GM10248 (cell line): ENCODE measurements around the gene THBS1.
A peak's percentile ranks its signal among the peaks of the same experiment; 100 is the strongest.

Experiments
- CTCF ChIA-PET: fragments of 300-600 bp; sonication (Branson Sonifier 250); formaldehyde crosslinking; extraction: SDS; loops from one replicate; lab custom pipeline; 2021; ENCODE audit warnings: antibody characterized with exemption; lab: Yijun Ruan, JAX
- POLR2A ChIA-PET: fragments of 350-650 bp; sonication (Branson Sonifier 250); formaldehyde crosslinking; extraction: SDS; loops from one replicate; lab custom pipeline; 2020; ENCODE audit warnings: antibody characterized with exemption; lab: Yijun Ruan, JAX
- DNase-seq: peaks from one replicate; pipeline ENCODE4 v3.0.0; 2012; ENCODE audit errors: extremely low spot score
- TF ChIP-seq, protein P1 (sequence below): IDR thresholded peaks from 2 replicates; pipeline ENCODE4 v1.5.1; 2012; ENCODE audit warnings: mild to moderate bottlenecking, low read depth; ENCODE audit errors: extremely low read depth, missing control alignments, control extremely low read depth

Gene THBS1

DNA sequence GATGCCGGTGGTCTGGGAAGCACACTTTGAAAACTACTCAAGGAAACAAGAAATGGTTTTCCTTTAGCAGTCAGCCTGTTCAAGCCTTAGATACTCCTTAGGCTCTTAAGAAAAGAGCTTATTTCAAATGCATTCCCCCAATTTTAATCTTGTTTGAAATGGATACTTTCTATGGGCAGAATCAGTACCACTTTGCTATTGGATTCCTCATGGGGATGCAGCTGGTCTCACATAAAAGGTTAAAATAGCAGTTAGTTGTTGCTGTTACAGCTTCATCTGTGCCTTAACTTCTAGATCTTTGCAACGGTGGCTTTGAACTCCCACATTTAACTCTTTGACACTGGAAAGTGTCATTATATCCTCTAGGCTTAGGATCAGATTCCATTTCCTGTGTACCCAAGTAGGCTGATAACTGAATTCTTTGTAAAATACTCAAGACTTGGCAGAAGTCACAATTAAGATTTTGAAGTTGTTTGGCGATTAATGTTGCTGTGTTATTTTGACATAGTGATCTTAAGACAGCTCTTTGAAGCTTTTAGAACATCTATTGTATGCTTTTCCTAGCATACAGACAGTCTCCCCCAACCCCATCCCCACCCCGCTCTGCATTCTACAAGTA lies 2.2 kb downstream of the THBS1 start:
- no peak for DNase-seq
- ChIA-PET CTCF (interaction anchor here (0.9 to 2.7 kb wide), 5 partner anchors 11 to 456 kb away, joined by 3 to 21 read pairs (median 5); no protein-coding TSS in a partner anchor), POLR2A (no interaction called here)
- TF ChIP-seq, protein P1, sequence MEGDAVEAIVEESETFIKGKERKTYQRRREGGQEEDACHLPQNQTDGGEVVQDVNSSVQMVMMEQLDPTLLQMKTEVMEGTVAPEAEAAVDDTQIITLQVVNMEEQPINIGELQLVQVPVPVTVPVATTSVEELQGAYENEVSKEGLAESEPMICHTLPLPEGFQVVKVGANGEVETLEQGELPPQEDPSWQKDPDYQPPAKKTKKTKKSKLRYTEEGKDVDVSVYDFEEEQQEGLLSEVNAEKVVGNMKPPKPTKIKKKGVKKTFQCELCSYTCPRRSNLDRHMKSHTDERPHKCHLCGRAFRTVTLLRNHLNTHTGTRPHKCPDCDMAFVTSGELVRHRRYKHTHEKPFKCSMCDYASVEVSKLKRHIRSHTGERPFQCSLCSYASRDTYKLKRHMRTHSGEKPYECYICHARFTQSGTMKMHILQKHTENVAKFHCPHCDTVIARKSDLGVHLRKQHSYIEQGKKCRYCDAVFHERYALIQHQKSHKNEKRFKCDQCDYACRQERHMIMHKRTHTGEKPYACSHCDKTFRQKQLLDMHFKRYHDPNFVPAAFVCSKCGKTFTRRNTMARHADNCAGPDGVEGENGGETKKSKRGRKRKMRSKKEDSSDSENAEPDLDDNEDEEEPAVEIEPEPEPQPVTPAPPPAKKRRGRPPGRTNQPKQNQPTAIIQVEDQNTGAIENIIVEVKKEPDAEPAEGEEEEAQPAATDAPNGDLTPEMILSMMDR = no peak

DNA sequence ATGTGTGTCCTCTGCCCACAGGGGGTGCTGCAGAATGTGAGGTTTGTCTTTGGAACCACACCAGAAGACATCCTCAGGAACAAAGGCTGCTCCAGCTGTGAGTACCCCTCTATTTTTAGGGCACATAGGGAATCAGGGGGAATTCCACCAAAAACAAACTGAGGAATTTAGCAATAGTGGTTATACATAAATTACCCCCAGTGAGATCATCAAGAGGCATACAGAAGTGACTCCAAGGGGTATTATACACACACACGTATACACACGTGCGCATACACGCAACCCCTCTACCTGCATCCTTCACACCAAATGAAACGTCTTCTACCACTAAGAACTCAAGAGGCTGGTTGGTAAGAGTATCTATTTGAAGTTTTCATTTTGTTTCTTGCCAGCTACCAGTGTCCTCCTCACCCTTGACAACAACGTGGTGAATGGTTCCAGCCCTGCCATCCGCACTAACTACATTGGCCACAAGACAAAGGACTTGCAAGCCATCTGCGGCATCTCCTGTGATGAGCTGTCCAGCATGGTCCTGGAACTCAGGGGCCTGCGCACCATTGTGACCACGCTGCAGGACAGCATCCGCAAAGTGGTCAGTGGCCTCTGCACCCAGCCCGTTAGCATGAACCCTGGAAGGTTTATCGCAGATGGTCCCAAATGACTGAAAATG lies 2.9 kb downstream of the THBS1 start:
- ChIA-PET CTCF (interaction anchor here (1.3 to 2.7 kb wide), 2 partner anchors 40 to 174 kb away, joined by 5 to 21 read pairs; no protein-coding TSS in a partner anchor), POLR2A (no interaction called here)
- DNase-seq = peak; percentile 37
- TF ChIP-seq, protein P1 = peak; percentile 36

DNA sequence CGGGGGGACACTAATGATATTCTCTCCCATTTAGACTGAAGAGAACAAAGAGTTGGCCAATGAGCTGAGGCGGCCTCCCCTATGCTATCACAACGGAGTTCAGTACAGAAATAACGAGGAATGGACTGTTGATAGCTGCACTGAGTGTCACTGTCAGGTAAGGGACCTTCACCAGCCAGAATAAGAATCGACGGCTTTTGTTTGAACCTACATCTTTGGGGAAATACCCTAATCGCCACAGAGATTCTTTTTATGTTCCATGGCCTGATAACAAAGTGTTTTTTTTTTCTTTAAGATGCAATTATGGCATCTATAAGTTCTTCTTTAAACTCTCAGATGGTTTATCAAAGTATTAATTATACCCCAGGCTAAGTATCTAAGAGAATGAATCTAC lies 3.4 kb downstream of the THBS1 start:
- TF ChIP-seq, protein P1 = no peak
- ChIA-PET CTCF (interaction anchor here (2.7 kb wide), 1 partner anchor 173 kb away, joined by 21 read pairs; no protein-coding TSS in a partner anchor), POLR2A (no interaction called here)
- DNase-seq = no peak

DNA sequence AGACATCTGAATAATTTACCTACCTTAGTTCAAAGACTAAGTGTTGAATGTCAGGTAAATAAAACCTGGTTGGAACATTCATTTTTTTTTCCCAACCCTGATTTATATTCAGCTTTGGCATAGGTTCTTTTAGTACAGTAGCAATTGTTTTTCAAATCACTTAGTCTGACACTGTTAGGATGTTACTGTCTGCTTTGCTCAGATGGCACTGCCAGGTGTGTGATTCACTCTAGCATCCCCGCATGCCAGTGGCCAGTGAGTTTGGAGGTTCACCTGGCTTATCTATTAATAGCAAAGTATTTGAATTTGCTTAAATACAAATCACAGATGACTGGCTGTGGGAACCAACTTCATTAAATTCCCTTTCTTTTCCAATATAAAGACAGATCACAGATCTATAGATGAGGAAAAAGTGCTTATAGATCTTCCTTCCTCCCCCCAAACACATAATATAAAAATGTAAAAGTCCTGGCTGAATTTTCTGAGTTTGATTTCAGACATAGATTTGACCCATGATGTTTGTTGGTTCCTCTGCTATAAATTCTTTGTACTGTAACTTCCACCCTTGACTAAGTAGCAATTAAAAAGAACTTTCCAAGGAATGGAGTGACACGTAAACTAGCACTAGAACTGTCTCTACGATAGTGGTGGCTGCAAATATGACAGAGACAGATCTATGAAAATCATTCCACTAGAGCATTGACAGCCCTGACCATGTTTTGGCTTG lies 3.9 kb downstream of the THBS1 start:
- TF ChIP-seq, protein P1 = no peak
- POLR2A ChIA-PET = no interaction called here
- CTCF ChIA-PET = interaction anchor here (0.8 to 2.7 kb wide), 4 partner anchors 14 to 181 kb away, joined by 3 to 21 read pairs (median 6); no protein-coding TSS in a partner anchor
- DNase-seq = no peak

DNA sequence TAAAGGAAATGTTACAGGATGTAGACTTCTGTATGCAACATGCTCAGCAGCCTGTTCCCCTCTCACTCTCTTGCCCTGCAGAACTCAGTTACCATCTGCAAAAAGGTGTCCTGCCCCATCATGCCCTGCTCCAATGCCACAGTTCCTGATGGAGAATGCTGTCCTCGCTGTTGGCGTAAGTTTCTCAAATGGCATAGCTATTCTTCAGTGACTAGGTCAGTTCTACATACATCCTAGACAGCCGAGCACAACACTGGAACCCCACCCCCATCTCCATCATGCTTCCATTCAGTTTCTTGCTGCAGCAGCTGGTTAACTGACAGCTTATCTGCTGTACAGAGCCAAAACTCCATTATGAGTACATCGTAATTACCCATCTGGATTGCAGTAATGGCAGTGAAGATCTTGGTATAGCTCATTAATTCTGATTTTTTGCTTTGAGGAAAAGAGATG lies 4.5 kb downstream of the THBS1 start:
- TF ChIP-seq, protein P1 = no peak
- CTCF ChIA-PET = interaction anchor here (0.8 to 1.9 kb wide), 3 partner anchors 15 to 180 kb away, joined by 3 to 9 read pairs (median 4); no protein-coding TSS in a partner anchor
- POLR2A ChIA-PET = no interaction called here
- DNase-seq = no peak

DNA sequence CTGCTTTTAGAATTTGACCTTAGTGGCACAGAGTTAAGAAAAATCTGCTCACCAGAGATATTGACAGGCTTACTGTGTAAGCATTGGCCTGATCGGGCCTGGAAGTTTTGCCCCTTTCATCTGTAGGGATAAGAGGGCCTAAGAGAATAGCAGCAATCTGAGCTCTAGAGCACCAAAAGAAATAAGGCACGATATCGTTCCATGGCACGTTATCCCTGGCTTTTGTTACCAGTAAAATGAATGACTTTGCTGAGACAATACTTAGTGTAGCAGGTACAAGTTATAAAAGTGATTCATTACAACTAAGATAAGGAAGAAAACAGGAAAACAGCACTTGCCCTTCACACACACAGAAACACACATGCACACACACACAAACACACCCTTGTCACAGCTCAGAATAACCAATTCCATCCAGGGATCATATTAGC lies 5.0 kb downstream of the THBS1 start:
- DNase-seq = no peak
- POLR2A ChIA-PET = no interaction called here
- CTCF ChIA-PET = interaction anchor here (0.8 to 1.9 kb wide), 5 partner anchors 15 to 878 kb away, joined by 3 to 9 read pairs (median 4); no protein-coding TSS in a partner anchor
- TF ChIP-seq, protein P1 = no peak
